ENCODE measurements around the gene PRKCA.

Gene PRKCA

DNA sequence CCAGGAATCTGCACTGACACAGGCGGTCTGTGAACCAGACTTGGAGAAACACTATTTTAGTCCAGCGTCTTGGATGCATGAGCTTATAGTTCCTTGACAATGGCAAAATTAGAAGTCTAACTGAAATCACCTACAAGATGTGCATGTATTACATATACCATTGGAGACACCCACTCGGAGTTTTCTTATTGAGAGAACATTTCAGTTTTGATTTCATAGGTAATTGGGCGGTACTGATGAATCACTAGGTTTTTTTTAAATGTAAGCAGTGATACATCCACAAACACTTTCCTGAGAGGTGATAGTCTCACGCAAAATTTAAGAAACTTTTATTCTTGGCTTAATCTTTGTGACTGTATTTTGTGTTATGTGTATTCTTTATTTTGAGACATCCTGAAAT lies 69.8 kb downstream of the PRKCA start:
- TF ChIP-seq GATA3 (IDR thresholded peaks at IDR 0.05; ENCODE audit: low read depth, low read length) (no peak), GATA2 (IDR thresholded peaks at IDR 0.05; ENCODE audit: low read depth, low read length) (no peak)

DNA sequence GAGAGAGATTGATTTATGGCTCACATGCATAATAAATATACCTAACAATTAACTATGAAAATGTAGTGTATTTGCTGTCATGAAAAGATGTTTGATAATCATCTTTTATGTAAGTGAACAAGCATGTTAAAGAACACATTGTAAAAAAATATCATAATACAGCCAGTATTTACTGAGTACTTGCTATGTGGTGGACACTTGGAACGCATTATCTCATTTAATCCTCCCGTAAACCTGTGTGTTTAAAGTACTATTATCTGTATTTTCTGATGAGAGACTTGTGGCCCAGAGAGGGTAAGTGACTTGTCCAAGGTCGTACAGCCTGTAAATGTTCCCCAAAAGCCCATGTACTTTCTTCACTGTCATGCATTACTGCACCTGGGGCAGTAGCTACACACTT lies 70.7 kb downstream of the PRKCA start:
- TF ChIP-seq GATA3 (IDR thresholded peaks at IDR 0.05; ENCODE audit: low read depth, low read length): no peak
- no peak for TF ChIP-seq GATA2 (IDR thresholded peaks at IDR 0.05; ENCODE audit: low read depth, low read length)

DNA sequence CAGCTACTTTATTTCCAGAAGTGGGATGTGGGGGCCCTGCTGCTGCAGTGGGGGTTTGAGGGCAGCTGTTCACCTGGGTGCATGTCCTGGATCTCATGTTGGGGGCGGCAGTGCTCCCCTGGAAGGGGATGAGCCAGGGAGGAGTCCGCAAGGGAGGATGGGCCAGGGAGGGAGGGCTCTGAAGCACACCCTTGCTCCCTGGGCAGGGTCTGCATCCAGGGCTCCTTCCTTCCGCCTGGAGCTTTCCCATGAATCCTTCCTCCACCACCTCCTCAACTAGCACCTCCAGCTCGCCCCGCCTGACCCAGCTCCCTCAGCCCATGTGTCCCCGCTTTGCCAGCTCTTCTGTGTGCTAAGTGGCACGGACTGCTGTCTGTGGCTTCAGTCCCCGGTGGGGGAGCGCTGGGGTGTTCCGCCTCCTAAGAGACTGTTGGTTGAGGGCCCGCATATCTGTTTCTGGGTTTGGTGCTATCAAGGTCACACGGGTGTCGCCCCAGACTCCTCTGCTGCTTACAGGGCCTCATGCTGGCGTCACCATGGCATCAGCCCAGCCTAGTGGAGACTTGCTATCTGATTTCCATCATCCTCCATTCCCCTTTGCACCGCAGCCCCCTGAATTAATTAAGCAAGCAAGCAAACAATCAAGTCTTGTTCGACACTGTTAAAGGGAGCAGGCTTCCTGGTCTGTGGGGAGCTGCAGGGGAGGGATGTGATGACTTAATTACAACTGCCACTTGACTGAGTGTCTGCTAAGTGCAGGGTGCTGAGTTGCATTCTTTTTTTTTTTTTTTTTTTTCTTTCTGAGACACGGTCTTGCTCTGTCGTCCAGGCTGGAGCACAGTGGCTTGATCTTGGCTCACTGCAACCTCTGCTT lies 71.8 kb downstream of the PRKCA start:
- no peak for TF ChIP-seq GATA3 (IDR thresholded peaks at IDR 0.05; ENCODE audit: low read depth, low read length)
- peak; percentile 89 for TF ChIP-seq GATA2 (IDR thresholded peaks at IDR 0.05; ENCODE audit: low read depth, low read length)

DNA sequence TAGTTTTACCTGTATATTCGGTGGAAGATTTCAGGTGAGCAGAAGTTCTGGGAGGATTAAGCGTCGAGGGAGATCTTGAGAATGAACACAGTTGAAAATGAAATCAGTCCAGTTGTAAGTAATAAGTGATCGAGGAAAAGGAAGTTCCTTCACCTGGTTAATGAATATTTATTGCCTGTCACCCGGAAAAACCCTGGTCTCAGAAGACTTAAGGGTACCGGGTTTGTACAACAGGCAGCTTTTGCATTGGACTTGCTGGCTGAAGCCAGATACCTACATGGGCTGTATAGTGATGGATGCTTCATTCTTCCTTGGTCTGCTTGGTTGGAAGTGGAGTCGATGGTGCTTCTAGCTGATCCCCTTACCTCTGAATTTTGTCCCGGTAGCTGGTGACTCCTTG lies 72.7 kb downstream of the PRKCA start:
- TF ChIP-seq GATA2 (IDR thresholded peaks at IDR 0.05; ENCODE audit: low read depth, low read length) (no peak), GATA3 (IDR thresholded peaks at IDR 0.05; ENCODE audit: low read depth, low read length) (no peak)

DNA sequence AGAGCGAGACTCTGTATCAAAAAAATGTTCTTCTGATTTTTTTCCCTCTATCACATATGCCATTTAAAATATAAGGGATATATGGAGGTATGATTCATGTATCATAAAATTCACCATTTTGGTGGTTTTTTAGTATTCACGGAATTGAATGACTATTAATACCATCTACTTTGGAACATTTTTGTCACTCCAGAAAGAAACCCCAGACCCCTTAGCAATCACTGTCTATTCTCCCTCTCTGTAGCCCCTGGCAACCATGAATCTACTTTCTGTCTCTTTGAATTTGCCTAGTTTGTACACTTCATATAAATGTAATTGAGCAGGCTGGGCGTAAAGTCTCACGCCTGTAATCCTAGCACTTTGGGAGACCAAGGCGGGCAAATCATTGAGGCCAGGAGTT lies 75.9 kb downstream of the PRKCA start:
- TF ChIP-seq GATA2 (IDR thresholded peaks at IDR 0.05; ENCODE audit: low read depth, low read length): no peak
- no peak for TF ChIP-seq GATA3 (IDR thresholded peaks at IDR 0.05; ENCODE audit: low read depth, low read length)

DNA sequence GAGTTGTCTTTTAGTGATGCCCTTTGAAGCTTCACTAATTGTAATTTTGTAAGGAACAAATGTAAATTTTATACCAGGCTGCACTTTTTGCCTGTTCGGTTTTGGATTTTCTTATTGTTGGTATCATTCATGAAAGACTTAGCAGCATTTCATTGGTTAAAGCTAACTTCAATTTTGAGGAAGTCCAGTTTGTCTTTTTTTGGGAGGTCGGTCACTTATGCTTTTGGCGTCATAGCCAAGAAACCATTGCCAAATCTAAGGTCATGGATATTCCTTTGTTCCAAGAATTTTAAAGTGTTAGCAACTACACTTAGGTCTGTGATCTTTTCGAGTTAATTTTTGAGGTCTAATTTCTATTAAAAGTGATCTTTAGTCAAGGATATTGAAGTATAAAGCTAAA lies 77.1 kb downstream of the PRKCA start:
- TF ChIP-seq GATA2 (IDR thresholded peaks at IDR 0.05; ENCODE audit: low read depth, low read length): no peak
- TF ChIP-seq GATA3 (IDR thresholded peaks at IDR 0.05; ENCODE audit: low read depth, low read length): no peak

DNA sequence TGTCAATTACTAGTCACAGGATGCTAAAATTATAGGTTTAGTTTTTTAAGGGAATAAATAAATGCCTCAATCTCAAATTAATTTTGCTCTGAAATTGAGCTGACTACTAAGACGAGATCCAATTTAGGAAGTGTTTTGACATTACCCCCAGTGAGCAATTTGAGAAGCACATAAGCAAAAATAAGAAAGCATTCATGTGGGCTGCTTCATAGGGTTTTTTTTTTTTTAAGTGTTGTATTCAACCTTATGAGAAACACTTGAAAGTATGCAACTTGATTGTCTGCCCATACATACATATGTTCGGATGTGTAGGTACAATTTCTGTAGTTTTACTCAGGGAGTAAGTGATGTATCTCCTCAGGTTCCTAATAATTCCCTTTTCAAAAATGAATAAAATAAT lies 77.6 kb downstream of the PRKCA start:
- no peak for TF ChIP-seq GATA3 (IDR thresholded peaks at IDR 0.05; ENCODE audit: low read depth, low read length)

DNA sequence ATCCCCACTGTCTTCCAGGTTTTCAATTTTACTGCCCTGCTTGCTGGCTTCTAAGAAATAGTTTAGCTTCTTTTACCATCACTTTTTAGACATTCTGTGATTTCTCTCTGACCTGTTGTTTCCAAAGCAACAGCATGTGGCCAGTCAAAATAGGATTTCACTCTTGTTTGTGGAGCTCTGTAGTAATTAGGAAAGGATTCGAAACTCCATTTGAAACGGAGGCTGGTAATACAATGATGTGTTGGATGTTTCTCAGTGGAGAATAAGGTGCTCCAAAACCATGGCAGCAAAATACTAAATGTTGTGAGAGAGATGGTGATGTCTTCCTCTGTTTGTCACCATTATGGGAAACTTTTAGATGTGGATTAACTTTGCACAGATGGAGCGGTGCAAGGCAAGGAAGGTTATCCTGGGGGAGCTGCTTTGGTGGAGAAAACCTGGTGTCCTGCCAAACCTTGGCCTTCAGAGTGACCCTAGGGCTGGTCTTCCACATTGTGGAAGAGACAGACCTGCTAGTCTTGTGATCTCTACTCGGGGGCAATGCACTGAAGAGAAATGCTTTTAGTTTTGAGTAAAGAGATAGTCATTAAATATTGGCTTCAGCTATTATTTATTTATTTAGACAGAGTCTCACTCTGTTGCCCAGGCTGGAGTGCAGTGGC lies 79.4 kb downstream of the PRKCA start:
- no peak for TF ChIP-seq GATA2 (IDR thresholded peaks at IDR 0.05; ENCODE audit: low read depth, low read length)
- TF ChIP-seq GATA3 (IDR thresholded peaks at IDR 0.05; ENCODE audit: low read depth, low read length): no peak

DNA sequence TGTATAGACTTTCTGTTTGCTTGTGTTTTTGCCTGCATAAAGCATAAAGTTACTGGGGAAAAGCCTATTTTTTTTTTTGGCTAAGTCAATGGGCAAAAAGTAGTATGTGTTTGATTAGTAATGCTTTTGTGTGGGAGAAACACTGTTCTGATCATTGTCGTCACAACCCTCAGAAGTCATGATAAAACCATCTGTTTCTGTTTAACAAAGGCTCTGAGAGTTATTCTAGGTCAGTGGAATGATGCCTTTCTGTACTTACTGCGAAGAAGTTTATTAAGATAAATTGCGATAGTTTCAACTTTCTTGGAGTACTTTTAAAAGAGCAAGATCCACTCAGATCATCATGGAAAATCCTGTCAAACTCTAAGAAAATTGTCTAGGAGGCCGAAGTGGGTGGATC lies 80.9 kb downstream of the PRKCA start:
- TF ChIP-seq GATA3 (IDR thresholded peaks at IDR 0.05; ENCODE audit: low read depth, low read length): no peak
- TF ChIP-seq GATA2 (IDR thresholded peaks at IDR 0.05; ENCODE audit: low read depth, low read length): no peak

DNA sequence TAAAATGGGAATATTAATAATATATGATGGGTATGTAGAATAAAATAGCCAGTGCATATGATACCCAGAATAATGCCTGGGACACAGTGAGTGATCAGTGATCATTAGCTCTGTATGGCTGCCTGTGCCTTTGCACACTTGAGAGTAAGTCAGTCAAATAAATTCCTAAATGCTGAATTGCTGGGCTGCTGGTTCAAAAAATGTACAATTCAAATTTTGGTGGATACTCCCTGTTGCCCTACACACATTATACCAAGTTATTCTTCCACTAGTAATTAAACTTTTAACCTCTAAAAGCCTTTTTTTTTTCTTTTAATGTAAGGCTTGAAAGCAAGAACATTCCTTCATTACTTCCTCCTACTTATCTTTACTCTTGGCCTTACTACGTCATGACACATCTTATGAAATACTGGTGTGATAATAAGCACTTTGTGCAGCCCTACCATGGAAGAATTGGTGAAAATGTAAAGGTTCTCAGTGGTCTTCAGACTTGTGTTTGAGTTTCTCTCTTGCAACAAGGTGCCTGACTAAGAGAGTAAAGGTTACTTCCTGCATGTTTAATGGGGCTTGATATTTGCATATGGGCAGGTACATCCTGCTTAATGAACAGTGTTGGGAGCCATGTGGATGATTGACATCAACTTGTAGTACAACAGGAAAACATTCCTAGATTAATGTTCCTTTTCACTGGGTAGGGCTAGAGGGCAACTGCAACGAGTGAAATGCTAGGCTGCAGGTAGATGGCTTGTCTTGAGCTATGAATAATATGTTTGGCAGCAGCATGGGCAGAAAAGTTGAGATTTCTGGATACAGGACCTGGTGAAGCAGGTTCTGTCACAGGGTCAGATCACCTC lies 84.3 kb downstream of the PRKCA start:
- TF ChIP-seq GATA3 (IDR thresholded peaks at IDR 0.05; ENCODE audit: low read depth, low read length) (no peak), GATA2 (IDR thresholded peaks at IDR 0.05; ENCODE audit: low read depth, low read length) (no peak)

DNA sequence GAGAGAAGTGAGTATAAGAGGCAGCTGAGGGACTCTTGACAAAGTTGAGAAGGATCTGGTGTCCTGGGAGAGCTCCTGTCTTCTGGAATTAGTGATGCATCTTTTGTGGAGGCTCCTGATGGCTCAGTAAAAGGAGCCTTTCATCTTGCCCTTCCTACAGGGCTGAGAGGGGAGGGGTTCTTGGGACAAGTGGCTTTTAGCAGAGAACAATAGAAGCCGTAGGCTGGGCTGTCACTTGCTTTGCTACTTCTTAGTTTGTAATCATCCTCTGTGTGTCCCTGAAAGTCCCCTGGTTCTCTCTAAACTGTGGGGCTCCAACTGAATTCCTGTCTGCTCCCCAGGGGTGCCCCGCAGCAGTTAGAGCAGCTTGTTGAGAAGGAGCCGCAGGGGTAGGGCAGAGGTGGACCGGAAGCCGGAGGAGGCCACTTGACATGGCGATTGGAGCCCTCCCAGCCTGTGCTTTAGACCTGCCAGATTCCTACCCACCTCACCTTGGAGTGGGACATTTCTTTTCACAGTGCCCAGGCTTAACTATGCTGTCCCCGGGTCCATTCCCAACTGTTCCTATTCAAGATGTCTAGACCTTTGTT lies 85.1 kb downstream of the PRKCA start:
- TF ChIP-seq GATA2 (IDR thresholded peaks at IDR 0.05; ENCODE audit: low read depth, low read length) (no peak), GATA3 (IDR thresholded peaks at IDR 0.05; ENCODE audit: low read depth, low read length) (no peak)

DNA sequence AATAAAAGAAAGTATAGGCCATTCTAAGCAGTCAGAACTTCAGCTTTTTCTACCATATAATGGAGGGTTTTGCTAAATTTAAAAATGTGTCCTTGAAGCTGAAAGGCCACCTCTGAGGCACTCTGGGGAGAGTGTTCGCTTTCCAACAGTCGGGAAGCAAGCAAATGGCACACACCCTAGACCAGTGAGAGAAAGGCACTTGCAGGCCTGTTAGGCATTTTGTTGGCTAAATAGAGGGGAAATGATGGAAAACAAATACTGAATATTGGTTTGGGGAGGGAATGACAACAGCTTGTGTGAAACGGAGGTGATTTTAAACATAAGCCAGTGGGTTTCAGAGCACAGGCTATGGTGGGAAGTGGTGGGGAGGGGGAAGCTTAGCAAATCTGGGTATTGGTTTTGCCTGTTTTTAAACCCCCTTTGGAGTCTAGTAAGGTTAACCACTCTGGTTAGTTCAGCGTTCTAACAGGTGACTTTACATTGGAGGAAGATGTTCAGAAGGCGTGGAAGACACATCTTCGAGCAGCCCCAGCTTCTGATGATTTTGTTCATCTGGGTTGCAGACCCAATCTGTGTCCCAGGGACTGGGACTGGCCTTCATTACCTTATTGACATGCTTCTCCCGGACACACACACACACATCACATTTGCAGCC lies 90.5 kb downstream of the PRKCA start:
- TF ChIP-seq GATA3 (IDR thresholded peaks at IDR 0.05; ENCODE audit: low read depth, low read length) (no peak), GATA2 (IDR thresholded peaks at IDR 0.05; ENCODE audit: low read depth, low read length) (no peak)

DNA sequence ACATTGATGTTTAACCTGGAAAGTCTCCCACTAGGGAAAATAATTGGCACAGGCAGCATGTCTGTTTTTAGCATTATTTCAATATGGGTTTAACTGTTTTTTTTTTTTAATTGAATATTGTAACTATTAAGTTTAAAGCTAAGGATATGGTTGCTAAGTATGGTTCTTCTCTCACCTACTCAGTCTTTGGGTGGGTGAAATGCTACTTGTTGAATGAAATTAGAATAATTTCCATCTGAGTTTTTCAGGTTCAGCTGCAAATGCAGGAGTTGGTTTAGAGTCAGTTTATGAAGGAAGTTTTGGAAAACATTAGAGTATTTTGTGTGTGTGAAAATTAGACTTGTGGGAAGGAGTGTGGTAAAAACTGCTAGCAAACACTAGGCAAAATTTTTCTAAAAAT lies 93.5 kb downstream of the PRKCA start:
- TF ChIP-seq GATA3 (IDR thresholded peaks at IDR 0.05; ENCODE audit: low read depth, low read length): no peak
- no peak for TF ChIP-seq GATA2 (IDR thresholded peaks at IDR 0.05; ENCODE audit: low read depth, low read length)

All from SH-SY5Y (cell line).